Tibial nerve (tissue), 4 donors: ENCODE measurements around the gene CAMTA1. TPM values are rescaled to one million over a fixed set of nuclear protein-coding genes. Genes with fewer than 3 reads are reported as not detected.

ENCODE experiments used
- DNase-seq, 2 donors: peaks; one replicate each; pipeline ENCODE4 v3.0.0-alpha.2; 2019; ENCODE audit warnings: low spot score in 2 of 2
- H3K27ac ChIP-seq, 4 donors: fragments of 200-600 bp; sonication (generic) in 3 of 4; one replicate each; pipeline ENCODE4 v1.5.1; 2017 to 2019; ENCODE audit warnings: mild to moderate bottlenecking in 1 of 4
- H3K27me3 ChIP-seq, 2 donors: fragments of 200-600 bp; sonication (generic) in 1 of 2; one replicate each; pipeline versions ENCODE4 v1.5.1 to v1.6.0; 2017 to 2019
- H3K36me3 ChIP-seq, 3 donors: fragments of 200-600 bp; sonication (generic); one replicate each; pipeline ENCODE4 v1.5.1; 2018 to 2019
- H3K4me1 ChIP-seq, 4 donors: fragments of 200-600 bp; sonication (generic) in 3 of 4; one replicate each; pipeline ENCODE4 v1.5.1; 2017 to 2019
- H3K4me3 ChIP-seq, 4 donors: fragments of 200-600 bp; sonication (generic) in 3 of 4; one replicate each; pipeline ENCODE4 v1.5.1; 2017 to 2019; ENCODE audit warnings: mild to moderate bottlenecking in 1 of 4, moderate library complexity in 1 of 4
- H3K9me3 ChIP-seq, 4 donors: fragments of 200-600 bp; sonication (generic) in 3 of 4; one replicate each; pipeline ENCODE4 v1.5.1; 2017 to 2019
- CTCF ChIP-seq, 5 experiments: fragments of 200-600 bp in 3 of 5; fragments of 450-650 bp in 2 of 5; sonication (generic) in 3 of 5; IDR thresholded peaks; one replicate each; pipeline ENCODE4 v1.5.1; 2016 to 2019; ENCODE audit warnings: antibody characterized with exemption in 5 of 5, mild to moderate bottlenecking in 3 of 5, moderate library complexity in 2 of 5
- EP300 ChIP-seq, 2 donors: sonication (generic); formaldehyde crosslinking; IDR thresholded peaks; one replicate each; pipeline ENCODE4 v1.6.1; 2017; ENCODE audit warnings: antibody characterized with exemption in 2 of 2, mild to moderate bottlenecking in 1 of 2
- POLR2A ChIP-seq, 2 donors: fragments of 450-650 bp; IDR thresholded peaks; one replicate each; pipeline ENCODE4 v1.6.1; 2017; ENCODE audit warnings: antibody characterized with exemption in 2 of 2, mild to moderate bottlenecking in 2 of 2, moderate library complexity in 2 of 2
- WGBS, 2 donors: methylation state at CpG; one replicate each; pipeline ENCODE4 v1.1.5; 2018; 5-methylcytosine and 5-hydroxymethylcytosine counted together
- total RNA-seq, 4 donors: library from RNA; depleted of rRNA; stranded (reverse); fragments of >200 nt; gene quantifications; one replicate each; pipeline ENCODE4 v1.1.0, GENCODE V29; 2016

CAMTA1 gene
- total RNA-seq, 4 donors from 2014 or later: 41.8 to 104 (median 87.2) TPM

DNA sequence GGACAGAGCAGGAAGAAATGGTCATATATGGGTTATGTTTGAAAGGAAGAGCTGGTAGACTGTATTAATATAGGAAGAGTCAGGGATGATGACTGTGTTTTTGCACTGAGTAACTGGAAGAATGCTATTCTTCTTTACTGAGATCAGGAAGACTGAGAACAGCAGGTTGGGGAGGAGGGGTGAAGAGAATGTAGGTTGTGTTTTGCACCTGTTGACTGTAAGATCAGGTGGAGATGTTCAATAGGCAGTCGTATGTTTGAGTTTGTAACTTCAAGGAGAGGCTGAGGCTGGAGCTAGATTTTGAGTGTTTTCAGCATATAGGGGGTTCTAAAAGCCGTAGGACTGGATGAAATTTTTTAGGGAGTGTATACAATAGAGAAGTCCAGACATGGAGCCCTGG is 97.2 kb downstream of the CAMTA1 start:
- Histone ChIP-seq H3K4me1 (peaks cover 0 to 8% (median 0%) of the 10 kb centered on the region in 4 donors), H3K4me3 (no peak overlapping the region), H3K27me3 (no peaks in the 10 kb centered on the region), H3K36me3 (peaks cover 0 to 6% (median 0%) of the 10 kb centered on the region in 3 donors), H3K9me3 (no peaks in the 10 kb centered on the region), H3K27ac (no peak overlapping the region)
- 94 to 97% methylated on average over 2 of the region's 2 CpGs for WGBS, 2 donors
- no peak for DNase-seq
- TF ChIP-seq CTCF (IDR thresholded peaks at IDR 0.05): no peak
- no peak for TF ChIP-seq POLR2A (IDR thresholded peaks at IDR 0.05)
- TF ChIP-seq EP300 (IDR thresholded peaks at IDR 0.05): no peak

GRCh38 chr1:6884652-6885153 is 99.4 kb downstream of the CAMTA1 start:
- no peaks in the 10 kb centered on the region for H3K27me3 ChIP-seq
- DNase-seq: no peak
- no peak for TF ChIP-seq EP300 (IDR thresholded peaks at IDR 0.05)
- TF ChIP-seq CTCF (IDR thresholded peaks at IDR 0.05): no peak
- TF ChIP-seq POLR2A (IDR thresholded peaks at IDR 0.05): no peak
- H3K4me3 ChIP-seq: no peak overlapping the region
- H3K36me3 ChIP-seq: peaks cover 0 to 13% (median 0%) of the 10 kb centered on the region in 3 donors
- no peak overlapping the region for H3K27ac ChIP-seq
- peaks cover 0 to 12% (median 0%) of the 10 kb centered on the region in 4 donors for H3K4me1 ChIP-seq
- H3K9me3 ChIP-seq: no peaks in the 10 kb centered on the region
- WGBS, 2 donors: 93 to 98% methylated on average over 3 of the region's 3 CpGs

- Histone ChIP-seq H3K4me1 (peaks cover 0 to 12% (median 0%) of the 10 kb centered on the region in 4 donors), H3K27ac (no peak overlapping the region), H3K4me3 (no peak overlapping the region), H3K27me3 (no peaks in the 10 kb centered on the region), H3K36me3 (peaks cover 0 to 13% (median 0%) of the 10 kb centered on the region in 3 donors), H3K9me3 (no peaks in the 10 kb centered on the region)
- DNase-seq: no peak
- 94 to 100% methylated on average over 2 of the region's 2 CpGs for WGBS, 2 donors
- TF ChIP-seq POLR2A (IDR thresholded peaks at IDR 0.05): no peak
These were observed 100.2 kb downstream of the CAMTA1 start for GRCh38 chr1:6885426-6885825.

DNA sequence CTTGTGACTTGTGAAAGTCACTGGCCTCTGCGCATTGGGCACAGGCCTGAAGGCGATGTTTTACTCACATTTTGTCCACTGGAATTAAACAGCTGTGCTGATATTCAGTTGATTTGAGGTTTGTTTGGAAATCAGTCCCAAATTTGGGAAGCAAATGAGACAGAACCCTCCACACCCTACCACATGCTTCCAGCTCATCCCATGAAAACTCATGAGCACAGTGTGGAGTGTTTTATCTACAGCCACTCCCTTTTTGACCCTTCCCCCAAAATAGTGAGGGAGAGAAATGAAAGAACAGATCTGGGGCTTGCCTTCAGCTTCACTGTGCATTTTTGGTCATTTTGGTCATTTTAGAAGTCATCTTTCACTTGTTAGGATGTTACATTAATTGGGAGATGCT is 101.3 kb downstream of the CAMTA1 start:
- H3K36me3 ChIP-seq: peaks cover 0 to 13% (median 0%) of the 10 kb centered on the region in 3 donors
- no peaks in the 10 kb centered on the region for H3K27me3 ChIP-seq
- TF ChIP-seq CTCF (IDR thresholded peaks at IDR 0.05) (no peak), EP300 (IDR thresholded peaks at IDR 0.05) (no peak), POLR2A (IDR thresholded peaks at IDR 0.05) (no peak)
- no peak for DNase-seq
- no peaks in the 10 kb centered on the region for H3K9me3 ChIP-seq
- H3K4me3 ChIP-seq: no peak overlapping the region
- peaks cover 0 to 7% (median 0%) of the 10 kb centered on the region in 4 donors for H3K4me1 ChIP-seq
- H3K27ac ChIP-seq: no peak overlapping the region
- WGBS, 2 donors: 88 to 96% methylated on average over 2 of the region's 2 CpGs

DNA sequence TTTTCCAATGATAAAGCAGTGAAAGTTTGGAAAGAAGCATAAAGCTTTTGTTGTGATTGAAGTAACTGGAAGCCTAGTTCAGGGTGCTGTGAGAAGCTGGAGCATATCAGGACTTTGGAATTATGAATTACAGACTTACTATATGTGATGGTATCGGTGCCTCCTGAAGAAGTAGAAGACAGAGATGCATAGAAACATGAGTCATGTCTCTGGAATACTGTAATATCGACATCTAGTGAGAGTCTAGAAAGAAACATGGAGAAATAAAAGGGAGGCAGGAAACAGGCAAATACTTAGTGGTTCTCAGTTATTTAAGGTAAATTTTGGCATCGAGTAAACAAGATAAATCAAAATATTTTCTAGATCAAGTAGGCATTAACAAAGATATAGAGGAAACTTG is 103.0 kb downstream of the CAMTA1 start:
- TF ChIP-seq POLR2A (IDR thresholded peaks at IDR 0.05): no peak
- no peak for TF ChIP-seq EP300 (IDR thresholded peaks at IDR 0.05)
- no peak for TF ChIP-seq CTCF (IDR thresholded peaks at IDR 0.05)
- DNase-seq: no peak
- Histone ChIP-seq H3K27ac (no peak overlapping the region), H3K27me3 (no peaks in the 10 kb centered on the region), H3K4me3 (no peak overlapping the region), H3K36me3 (peaks cover 0 to 22% (median 0%) of the 10 kb centered on the region in 3 donors), H3K9me3 (no peaks in the 10 kb centered on the region), H3K4me1 (peaks cover 0 to 4% (median 0%) of the 10 kb centered on the region in 4 donors)
- WGBS, 2 donors: 74 to 75% methylated on average over 3 of the region's 3 CpGs
